IPS DF 6.9 (cell line): ENCODE data around the gene UBE3D.
"Not testable (repeated sequence)": the region's sequence is repeated elsewhere in the genome, so short reads cannot be mapped to it uniquely, and the experiment has no call there.

ENCODE experiments used
- DNase-seq: peaks from one replicate; pipeline ENCODE4 v3.0.0-alpha.2; 2013; ENCODE audit warnings: low read depth, low spot score
- H3K27ac ChIP-seq: one replicate; pipeline ENCODE4 v1.5.1; 2013; ENCODE audit warnings: low read length, control low read depth
- H3K27me3 ChIP-seq: 2 replicates; pipeline ENCODE4 v1.6.1; 2013; ENCODE audit warnings: mild to moderate bottlenecking, low read length; ENCODE audit not compliant: control insufficient read depth, insufficient read depth
- H3K36me3 ChIP-seq: 2 replicates; pipeline ENCODE4 v1.6.1; 2013; ENCODE audit warnings: low read length; ENCODE audit not compliant: control insufficient read depth, insufficient read depth
- H3K4me1 ChIP-seq: 2 replicates; pipeline ENCODE4 v1.6.1; 2013; ENCODE audit warnings: low read length; ENCODE audit not compliant: control insufficient read depth, insufficient read depth
- H3K4me3 ChIP-seq: 2 replicates; pipeline ENCODE4 v1.5.1; 2013; ENCODE audit warnings: mild to moderate bottlenecking, low read length
- H3K9me3 ChIP-seq: 2 replicates; pipeline ENCODE4 v1.6.1; 2013; ENCODE audit warnings: low read length, inconsistent platforms; ENCODE audit not compliant: control insufficient read depth, insufficient read depth
- WGBS: extraction: QIAGEN DNeasy Blood & Tissue Kit; methylation state at CpG from one replicate; pipeline ENCODE4 v1.1.7; 2013; ENCODE audit warnings: mixed read lengths, missing lambda C conversion rate; ENCODE audit not compliant: insufficient read length, insufficient coverage; 5-methylcytosine and 5-hydroxymethylcytosine counted together

UBE3D gene

DNA sequence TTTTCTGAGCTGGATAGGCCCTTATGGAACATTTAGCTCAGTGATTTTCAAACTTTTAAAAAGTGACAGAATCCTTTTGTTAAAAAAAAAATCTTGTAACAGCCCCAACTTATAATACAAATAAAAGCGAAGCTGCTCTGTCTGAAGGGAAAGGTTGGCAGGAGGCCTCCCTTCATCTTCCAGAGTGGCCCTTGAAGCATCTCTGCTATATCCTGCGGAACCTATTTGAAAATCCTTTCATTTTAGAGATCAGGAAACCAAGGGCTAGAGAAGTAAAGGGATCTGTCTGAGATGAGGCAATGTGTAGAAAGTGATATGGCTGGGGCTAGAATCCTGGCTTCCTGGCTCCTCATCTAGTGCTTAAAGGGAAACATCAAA, 107.8 kb downstream of the UBE3D start:
- H3K36me3 ChIP-seq, result no peaks in the 10 kb centered on the region
- no peak for DNase-seq
- no peaks in the 10 kb centered on the region for H3K9me3 ChIP-seq
- no peaks in the 10 kb centered on the region for H3K27me3 ChIP-seq
- H3K27ac ChIP-seq, result no peak overlapping the region
- H3K4me3 ChIP-seq, result no peak overlapping the region
- WGBS, result no CpG with 5 or more reads among the region's 2 CpGs
- H3K4me1 ChIP-seq, result peaks cover 1% of the 10 kb centered on the region; the same call in 1 of the 2 replicates

- WGBS, result no CpG with 5 or more reads among the region's 9 CpGs
- no peak for DNase-seq
- Histone ChIP-seq H3K36me3 (no peaks in the 10 kb centered on the region), H3K4me1 (peaks cover 1% of the 10 kb centered on the region; the same call in 1 of the 2 replicates), H3K27me3 (no peaks in the 10 kb centered on the region), H3K27ac (no peak overlapping the region), H3K9me3 (no peaks in the 10 kb centered on the region), H3K4me3 (no peak overlapping the region)
Measured at GRCh38 chr6:82957171-82957867, 108.3 kb downstream of the UBE3D start.

GRCh38 chr6:82955841-82956240, 109.8 kb downstream of the UBE3D start:
- no peak overlapping the region for H3K27ac ChIP-seq
- H3K9me3 ChIP-seq, result no peaks in the 10 kb centered on the region
- H3K4me3 ChIP-seq, result no peak overlapping the region
- DNase-seq, result no peak
- no CpG with 5 or more reads among the region's 1 CpG for WGBS
- no peaks in the 10 kb centered on the region for H3K36me3 ChIP-seq
- no peaks in the 10 kb centered on the region for H3K27me3 ChIP-seq
- peaks cover 1% of the 10 kb centered on the region; the same call in 1 of the 2 replicates for H3K4me1 ChIP-seq

- Histone ChIP-seq H3K4me1 (peaks cover 1% of the 10 kb centered on the region; the same call in 1 of the 2 replicates), H3K27me3 (no peaks in the 10 kb centered on the region), H3K36me3 (no peaks in the 10 kb centered on the region), H3K9me3 (no peaks in the 10 kb centered on the region), H3K4me3 (no peak overlapping the region), H3K27ac (no peak overlapping the region)
- no CpG with 5 or more reads among the region's 4 CpGs for WGBS
- no peak for DNase-seq
Measured at GRCh38 chr6:82954937-82955577, 110.6 kb downstream of the UBE3D start.

DNA sequence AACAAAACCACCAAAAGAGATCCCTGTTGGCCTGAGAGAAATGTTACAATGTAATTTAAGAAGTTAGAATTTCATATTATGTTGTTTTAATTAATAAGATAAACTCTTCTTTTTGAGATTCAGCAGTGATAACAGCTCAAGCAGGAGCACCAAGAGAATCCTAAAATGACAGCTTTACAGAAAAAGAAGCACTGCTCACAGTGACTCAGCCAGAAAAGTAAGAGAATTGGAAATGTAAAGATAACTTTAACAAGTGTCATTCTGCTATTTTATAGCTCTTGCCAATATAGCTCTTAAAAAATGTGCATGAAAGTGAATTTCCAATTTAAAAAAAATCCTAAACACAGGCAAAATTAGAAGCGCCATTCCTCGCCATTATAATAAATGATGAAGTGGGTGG, 111.3 kb downstream of the UBE3D start:
- WGBS, result no CpG with 5 or more reads among the region's 2 CpGs

DNA sequence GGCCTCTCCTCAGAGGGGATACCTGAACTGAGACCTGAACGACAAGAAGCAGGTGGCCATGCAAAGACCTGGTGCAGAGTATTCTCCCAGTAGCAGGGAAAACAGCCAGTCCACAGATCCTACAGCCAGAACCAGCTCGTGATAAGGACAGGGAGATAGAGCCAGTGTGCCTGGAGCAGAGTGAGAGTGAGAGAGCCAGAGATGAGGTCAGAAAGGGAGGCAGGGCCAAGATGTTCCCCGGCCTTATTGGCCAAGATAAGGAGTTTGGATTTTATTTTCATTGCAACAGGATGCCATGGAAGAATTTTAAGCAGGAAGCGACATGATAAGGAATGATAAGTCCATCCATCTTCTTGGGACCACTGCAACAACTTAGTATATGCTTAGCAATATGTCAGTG, 111.8 kb downstream of the UBE3D start:
- WGBS, result no CpG with 5 or more reads among the region's 4 CpGs
- no peak for DNase-seq
- H3K27me3 ChIP-seq, result no peaks in the 10 kb centered on the region
- H3K36me3 ChIP-seq, result no peaks in the 10 kb centered on the region
- H3K4me3 ChIP-seq, result no peak overlapping the region
- H3K27ac ChIP-seq, result no peak overlapping the region
- H3K9me3 ChIP-seq, result no peaks in the 10 kb centered on the region
- no peaks in the 10 kb centered on the region; the same call in 1 of the 2 replicates for H3K4me1 ChIP-seq

More for the DNA sequence above, 111.3 kb downstream of the UBE3D start:
- no peak for DNase-seq
- Histone ChIP-seq H3K4me3 (no peak overlapping the region), H3K27ac (no peak overlapping the region), H3K4me1 (no peaks in the 10 kb centered on the region; the same call in 1 of the 2 replicates), H3K36me3 (no peaks in the 10 kb centered on the region), H3K27me3 (no peaks in the 10 kb centered on the region), H3K9me3 (no peaks in the 10 kb centered on the region)

DNA sequence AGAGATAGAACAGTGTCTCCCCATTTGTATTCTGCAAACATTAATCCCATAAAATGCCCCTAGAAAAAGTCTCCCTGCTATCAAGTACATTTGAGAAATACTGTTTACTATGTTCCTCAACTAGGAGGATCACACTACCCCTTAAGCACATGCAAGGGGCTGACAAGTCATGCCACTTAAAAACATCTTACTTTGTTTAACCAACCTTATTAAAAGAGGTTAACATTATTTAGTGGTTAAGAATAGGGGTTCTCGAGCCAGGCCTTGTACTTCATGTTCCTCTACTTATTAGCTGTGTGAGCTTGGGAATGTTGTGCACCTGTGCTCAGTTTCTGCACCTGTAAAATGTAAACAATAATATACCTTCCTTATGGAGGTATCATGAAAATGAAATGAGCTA, 113.7 kb downstream of the UBE3D start:
- no CpG with 5 or more reads among the region's 1 CpG for WGBS
- H3K36me3 ChIP-seq, result no peaks in the 10 kb centered on the region
- no peak overlapping the region for H3K27ac ChIP-seq
- H3K4me1 ChIP-seq, result no peaks in the 10 kb centered on the region; the same call in 1 of the 2 replicates
- no peak for DNase-seq
- H3K4me3 ChIP-seq, result no peak overlapping the region
- H3K9me3 ChIP-seq, result no peaks in the 10 kb centered on the region
- no peaks in the 10 kb centered on the region for H3K27me3 ChIP-seq

DNA sequence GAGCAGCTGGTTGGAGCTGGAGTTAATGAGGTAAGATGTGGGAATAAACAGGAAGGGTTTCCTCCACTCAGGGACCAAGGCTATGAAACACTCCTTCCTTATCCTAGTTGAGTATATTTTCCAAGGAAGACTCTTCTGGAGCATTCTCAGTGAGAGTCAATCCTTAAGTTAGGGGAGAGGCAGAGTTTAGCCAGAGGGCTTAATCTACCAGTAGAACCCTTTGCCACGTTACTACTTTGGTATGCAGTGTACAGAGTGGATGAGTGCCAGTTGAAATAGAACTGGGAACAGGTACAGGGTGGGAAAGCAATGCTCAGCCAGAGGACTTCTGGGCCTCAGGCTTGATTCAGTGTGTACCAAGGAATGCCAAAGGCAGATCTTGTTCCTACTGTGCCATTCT, 114.3 kb downstream of the UBE3D start:
- H3K4me3 ChIP-seq, result no peak overlapping the region
- H3K4me1 ChIP-seq, result no peaks in the 10 kb centered on the region; the same call in 1 of the 2 replicates
- H3K27me3 ChIP-seq, result no peaks in the 10 kb centered on the region
- no CpG with 5 or more reads among the region's 1 CpG for WGBS
- H3K27ac ChIP-seq, result no peak overlapping the region
- DNase-seq, result no peak
- no peaks in the 10 kb centered on the region for H3K36me3 ChIP-seq
- H3K9me3 ChIP-seq, result no peaks in the 10 kb centered on the region

- no CpG with 5 or more reads among the region's 3 CpGs for WGBS
- not testable (repeated sequence) for DNase-seq, H3K9me3 ChIP-seq, H3K4me3 ChIP-seq, H3K4me1 ChIP-seq, H3K27ac ChIP-seq, H3K27me3 ChIP-seq, H3K36me3 ChIP-seq
Measured at GRCh38 chr6:82930915-82931314, 134.7 kb downstream of the UBE3D start.

- no CpG with 5 or more reads among the region's 3 CpGs for WGBS
- H3K36me3 ChIP-seq, result no peaks in the 10 kb centered on the region
- no peaks in the 10 kb centered on the region for H3K9me3 ChIP-seq
- H3K4me3 ChIP-seq, result no peak overlapping the region
- no peaks in the 10 kb centered on the region for H3K27me3 ChIP-seq
- no peak overlapping the region for H3K27ac ChIP-seq
- H3K4me1 ChIP-seq, result no peaks in the 10 kb centered on the region
- DNase-seq, result no peak
Measured at GRCh38 chr6:82924799-82925535, 140.7 kb downstream of the UBE3D start.
